SU-DHL-6 (cell line): ENCODE results near the gene FAM161A.

Experiments used
- H2AFZ ChIP-seq: fragments of 200-600 bp; sonication (generic); 2 replicates; pipeline ENCODE4 v1.6.1; 2014; ENCODE audit warnings: low read depth, mild to moderate bottlenecking, moderate library complexity, mixed read lengths, antibody characterized with exemption, low read length; ENCODE audit not compliant: severe bottlenecking
- H3F3A ChIP-seq: fragments of 200-600 bp; shearing (Covaris generic); 2 replicates; pipeline ENCODE4 v1.6.0; 2016; ENCODE audit warnings: antibody characterized with exemption, mild to moderate bottlenecking; ENCODE audit not compliant: insufficient read depth
- H3K27ac ChIP-seq: fragments of 200-600 bp; sonication (generic); 2 replicates; pipeline ENCODE4 v1.5.1; 2016; ENCODE audit warnings: low read depth, mild to moderate bottlenecking, low read length, moderate library complexity, mixed read lengths
- H3K27me3 ChIP-seq: fragments of 200-600 bp; sonication (generic), shearing (Covaris generic); 2 replicates; pipeline ENCODE4 v1.6.0; 2014; ENCODE audit warnings: mild to moderate bottlenecking, low read length
- H3K36me3 ChIP-seq: fragments of 200-600 bp; sonication (generic); 2 replicates; pipeline ENCODE4 v1.6.1; 2014; ENCODE audit warnings: mild to moderate bottlenecking, low read length, mixed read lengths
- H3K4me2 ChIP-seq: fragments of 300-600, 200-600 bp; shearing (Covaris generic), sonication (generic); 2 replicates; pipeline ENCODE4 v1.6.0; 2014; ENCODE audit warnings: low read length, low read depth, mild to moderate bottlenecking; ENCODE audit not compliant: poor library complexity, severe bottlenecking
- H3K4me3 ChIP-seq: fragments of 200-600 bp; sonication (generic); 2 replicates; pipeline ENCODE4 v1.5.1; 2014; ENCODE audit warnings: antibody characterized with exemption, low read length, mild to moderate bottlenecking, mixed read lengths; ENCODE audit not compliant: insufficient read depth, poor library complexity, severe bottlenecking
- H3K79me2 ChIP-seq: fragments of 200-600 bp; sonication (generic); 2 replicates; pipeline ENCODE4 v1.6.1; 2014; ENCODE audit warnings: mild to moderate bottlenecking, low read length, moderate library complexity; ENCODE audit not compliant: insufficient read depth
- H3K9ac ChIP-seq: fragments of 200-600 bp; sonication (generic); 2 replicates; pipeline ENCODE4 v1.7.0; 2014; ENCODE audit warnings: mild to moderate bottlenecking, low read length
- H3K9me2 ChIP-seq: fragments of 200-600 bp; sonication (generic); replicated peaks from 2 replicates; pipeline ENCODE4 v1.6.1; 2014; ENCODE audit warnings: low read length; ENCODE audit not compliant: insufficient read depth
- H3K9me3 ChIP-seq: fragments of 200-600 bp; sonication (generic); 2 replicates; pipeline ENCODE4 v1.6.1; 2014; ENCODE audit warnings: low read length, mixed read lengths; ENCODE audit not compliant: insufficient read depth
- H4K20me1 ChIP-seq: fragments of 200-600 bp; sonication (generic); 2 replicates; pipeline ENCODE4 v1.6.1; 2014; ENCODE audit warnings: low read depth, mild to moderate bottlenecking, antibody characterized with exemption, low read length, moderate library complexity, mixed read lengths
- EZH2phosphoT487 ChIP-seq: fragments of 200-600 bp; sonication (generic), shearing (Covaris generic); conservative IDR thresholded peaks from 2 replicates; pipeline ENCODE4 v1.6.1; 2018; ENCODE audit warnings: mild to moderate bottlenecking, antibody characterized with exemption, low read length, moderate library complexity, mixed read lengths
- TF ChIP-seq, protein P1 (sequence below): fragments of 200-600 bp; sonication (generic); IDR thresholded peaks from one replicate; pipeline ENCODE4 v1.5.1; 2017; ENCODE audit warnings: antibody characterized with exemption, mild to moderate bottlenecking, low read length, moderate library complexity; ENCODE audit not compliant: insufficient read depth, poor library complexity, severe bottlenecking

The FAM161A gene

DNA sequence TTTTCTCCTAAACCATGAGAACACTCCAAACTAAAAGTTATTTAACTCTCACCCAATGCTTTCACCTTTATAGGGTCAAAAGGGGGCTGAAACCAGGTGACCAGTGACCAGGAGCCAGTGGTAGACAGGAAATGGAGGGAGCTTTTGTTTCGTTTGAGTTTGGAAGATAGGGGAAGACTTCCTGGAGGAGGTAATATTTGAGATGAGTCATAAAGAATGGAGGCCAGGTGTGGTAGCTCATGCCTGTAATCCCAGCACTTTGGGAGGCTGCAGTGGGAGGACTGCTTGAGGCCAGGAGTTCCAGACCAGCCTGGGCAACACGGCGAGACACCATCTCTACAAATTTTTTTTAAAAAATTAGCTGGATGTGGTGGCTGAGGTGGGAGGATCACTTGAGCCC lies 8.5 kb downstream of the FAM161A start:
- H3K27me3 ChIP-seq = no peaks in the 10 kb centered on the region
- no peaks in the 10 kb centered on the region for H3K79me2 ChIP-seq
- no peak overlapping the region for H3K4me3 ChIP-seq
- H3K4me2 ChIP-seq = no peak overlapping the region
- no peak overlapping the region for H3K9ac ChIP-seq
- H3K27ac ChIP-seq = no peak overlapping the region
- TF ChIP-seq EZH2phosphoT487 = no peak
- TF ChIP-seq, protein P1, sequence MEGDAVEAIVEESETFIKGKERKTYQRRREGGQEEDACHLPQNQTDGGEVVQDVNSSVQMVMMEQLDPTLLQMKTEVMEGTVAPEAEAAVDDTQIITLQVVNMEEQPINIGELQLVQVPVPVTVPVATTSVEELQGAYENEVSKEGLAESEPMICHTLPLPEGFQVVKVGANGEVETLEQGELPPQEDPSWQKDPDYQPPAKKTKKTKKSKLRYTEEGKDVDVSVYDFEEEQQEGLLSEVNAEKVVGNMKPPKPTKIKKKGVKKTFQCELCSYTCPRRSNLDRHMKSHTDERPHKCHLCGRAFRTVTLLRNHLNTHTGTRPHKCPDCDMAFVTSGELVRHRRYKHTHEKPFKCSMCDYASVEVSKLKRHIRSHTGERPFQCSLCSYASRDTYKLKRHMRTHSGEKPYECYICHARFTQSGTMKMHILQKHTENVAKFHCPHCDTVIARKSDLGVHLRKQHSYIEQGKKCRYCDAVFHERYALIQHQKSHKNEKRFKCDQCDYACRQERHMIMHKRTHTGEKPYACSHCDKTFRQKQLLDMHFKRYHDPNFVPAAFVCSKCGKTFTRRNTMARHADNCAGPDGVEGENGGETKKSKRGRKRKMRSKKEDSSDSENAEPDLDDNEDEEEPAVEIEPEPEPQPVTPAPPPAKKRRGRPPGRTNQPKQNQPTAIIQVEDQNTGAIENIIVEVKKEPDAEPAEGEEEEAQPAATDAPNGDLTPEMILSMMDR = no peak
- H3F3A ChIP-seq = no peaks in the 10 kb centered on the region
- H3K9me2 ChIP-seq = no peaks in the 10 kb centered on the region
- no peak overlapping the region for H2AFZ ChIP-seq
- H3K36me3 ChIP-seq = no peaks in the 10 kb centered on the region
- no peaks in the 10 kb centered on the region for H3K9me3 ChIP-seq
- no peaks in the 10 kb centered on the region for H4K20me1 ChIP-seq

DNA sequence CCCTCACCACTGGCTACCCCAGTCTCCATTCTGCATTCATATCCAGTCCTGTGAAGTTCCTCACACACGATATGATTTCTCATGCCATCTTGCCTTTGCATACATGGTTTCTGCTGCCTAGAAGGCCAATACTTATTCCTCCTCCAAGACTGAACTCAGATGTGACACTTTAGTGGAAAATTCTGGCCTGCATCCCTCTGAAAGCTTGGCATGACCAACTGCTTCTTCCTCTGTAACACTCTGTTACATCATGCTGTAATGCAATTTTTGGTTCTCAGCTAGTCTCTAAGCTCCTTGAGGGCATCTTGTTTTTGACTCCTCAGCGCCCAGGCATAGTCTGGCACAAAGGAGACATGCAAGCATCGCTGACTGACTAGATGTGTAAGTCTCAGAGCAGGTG lies 12.6 kb downstream of the FAM161A start:
- no peaks in the 10 kb centered on the region for H3K36me3 ChIP-seq
- H3K79me2 ChIP-seq = no peaks in the 10 kb centered on the region
- no peaks in the 10 kb centered on the region for H3K9me2 ChIP-seq
- H3K9ac ChIP-seq = no peak overlapping the region
- TF ChIP-seq EZH2phosphoT487 = no peak
- TF ChIP-seq, protein P1 = no peak
- no peaks in the 10 kb centered on the region for H3K9me3 ChIP-seq
- H4K20me1 ChIP-seq = no peaks in the 10 kb centered on the region
- H2AFZ ChIP-seq = no peak overlapping the region
- H3K4me3 ChIP-seq = no peak overlapping the region
- H3F3A ChIP-seq = no peaks in the 10 kb centered on the region
- no peaks in the 10 kb centered on the region for H3K27me3 ChIP-seq
- no peak overlapping the region for H3K27ac ChIP-seq
- no peak overlapping the region for H3K4me2 ChIP-seq

DNA sequence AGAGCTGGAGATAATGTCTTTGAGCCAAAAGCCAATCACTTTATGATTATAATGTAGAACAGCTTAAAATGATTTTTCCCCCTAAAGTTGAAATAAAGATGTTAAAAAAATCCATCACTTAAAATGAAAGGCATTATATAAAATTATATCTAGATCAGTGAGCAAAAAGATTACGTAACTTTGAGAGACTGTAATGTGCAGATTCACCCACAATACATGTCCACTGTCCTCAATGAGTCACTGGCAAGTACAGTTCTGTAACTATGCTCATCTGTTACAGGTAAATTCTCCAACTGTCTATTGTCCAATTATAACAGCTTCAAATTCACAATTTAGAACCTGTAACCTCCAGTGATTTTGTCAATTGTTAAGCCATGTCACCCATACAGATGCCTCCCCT lies 19.0 kb downstream of the FAM161A start:
- no peak for TF ChIP-seq EZH2phosphoT487
- TF ChIP-seq, protein P1 = no peak
- no peaks in the 10 kb centered on the region for H3K79me2 ChIP-seq
- H3K9me3 ChIP-seq = no peaks in the 10 kb centered on the region
- H3K36me3 ChIP-seq = no peaks in the 10 kb centered on the region; the same call in 1 of the 2 replicates
- H3K4me2 ChIP-seq = no peak overlapping the region
- H4K20me1 ChIP-seq = no peaks in the 10 kb centered on the region
- H3K9ac ChIP-seq = no peak overlapping the region
- no peak overlapping the region for H2AFZ ChIP-seq
- H3K9me2 ChIP-seq = no peaks in the 10 kb centered on the region
- no peaks in the 10 kb centered on the region for H3F3A ChIP-seq
- H3K27ac ChIP-seq = no peak overlapping the region
- H3K4me3 ChIP-seq = no peak overlapping the region
- H3K27me3 ChIP-seq = no peaks in the 10 kb centered on the region

DNA sequence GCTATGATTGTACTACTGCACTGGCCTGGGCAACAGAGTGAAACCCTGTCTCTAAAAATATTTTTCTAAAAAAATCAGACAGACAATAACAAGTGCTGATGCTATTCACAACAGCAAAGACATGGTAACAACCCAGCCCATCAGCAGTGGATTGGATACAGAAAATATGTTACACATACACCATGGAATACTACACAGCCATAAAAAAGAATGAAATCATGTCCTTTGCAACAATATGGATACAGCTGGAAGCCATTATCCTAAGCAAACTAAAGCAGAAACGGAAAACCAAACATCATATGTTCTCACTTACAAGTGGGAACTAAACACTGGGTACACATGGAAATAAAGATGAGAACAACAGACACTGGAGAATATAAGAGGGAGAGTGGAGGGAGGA lies 19.9 kb downstream of the FAM161A start:
- Histone ChIP-seq H3K9me2 (no peaks in the 10 kb centered on the region), H4K20me1 (no peaks in the 10 kb centered on the region), H3K9me3 (no peaks in the 10 kb centered on the region), H3K4me3 (no peak overlapping the region), H3K27me3 (no peaks in the 10 kb centered on the region), H2AFZ (no peak overlapping the region), H3K79me2 (no peaks in the 10 kb centered on the region), H3K4me2 (no peak overlapping the region), H3K27ac (no peak overlapping the region), H3F3A (no peaks in the 10 kb centered on the region), H3K36me3 (no peaks in the 10 kb centered on the region; the same call in 1 of the 2 replicates), H3K9ac (no peak overlapping the region)
- TF ChIP-seq EZH2phosphoT487 = no peak
- TF ChIP-seq, protein P1 = no peak
